Measurements from ENCODE around the gene CLEC2D.
"Not testable (repeated sequence)": the region's sequence is repeated elsewhere in the genome, so short reads cannot be mapped to it uniquely, and the experiment has no call there.

Gene CLEC2D

DNA sequence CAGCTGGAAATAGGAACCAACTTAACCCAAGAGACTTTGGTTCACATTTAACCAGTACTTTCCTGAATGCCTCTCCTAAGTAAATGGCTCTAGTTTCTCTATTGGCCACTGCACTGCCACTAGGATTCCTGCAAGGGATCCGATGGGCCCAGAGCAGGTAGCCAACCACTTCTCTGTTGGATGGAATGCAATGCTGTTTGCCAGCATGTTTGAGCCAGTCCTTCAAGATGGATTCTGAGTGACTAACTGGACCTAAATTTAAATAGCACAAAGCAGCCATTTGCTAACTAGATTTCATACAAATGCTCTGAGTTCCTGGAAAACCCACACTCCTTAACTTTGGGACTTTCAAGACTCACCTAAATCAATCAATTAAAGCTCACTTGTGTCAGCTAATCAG lies 9.5 kb upstream of the CLEC2D start:
- DNase-seq (ENCODE audit: low read depth), result no peak

- no peak for DNase-seq (ENCODE audit: low read depth)
Observed at GRCh38 chr12:9661720-9662119, 7.8 kb upstream of the CLEC2D start.

- no peak for DNase-seq (ENCODE audit: low read depth)
Observed at GRCh38 chr12:9662488-9662887, 7.0 kb upstream of the CLEC2D start.

DNA sequence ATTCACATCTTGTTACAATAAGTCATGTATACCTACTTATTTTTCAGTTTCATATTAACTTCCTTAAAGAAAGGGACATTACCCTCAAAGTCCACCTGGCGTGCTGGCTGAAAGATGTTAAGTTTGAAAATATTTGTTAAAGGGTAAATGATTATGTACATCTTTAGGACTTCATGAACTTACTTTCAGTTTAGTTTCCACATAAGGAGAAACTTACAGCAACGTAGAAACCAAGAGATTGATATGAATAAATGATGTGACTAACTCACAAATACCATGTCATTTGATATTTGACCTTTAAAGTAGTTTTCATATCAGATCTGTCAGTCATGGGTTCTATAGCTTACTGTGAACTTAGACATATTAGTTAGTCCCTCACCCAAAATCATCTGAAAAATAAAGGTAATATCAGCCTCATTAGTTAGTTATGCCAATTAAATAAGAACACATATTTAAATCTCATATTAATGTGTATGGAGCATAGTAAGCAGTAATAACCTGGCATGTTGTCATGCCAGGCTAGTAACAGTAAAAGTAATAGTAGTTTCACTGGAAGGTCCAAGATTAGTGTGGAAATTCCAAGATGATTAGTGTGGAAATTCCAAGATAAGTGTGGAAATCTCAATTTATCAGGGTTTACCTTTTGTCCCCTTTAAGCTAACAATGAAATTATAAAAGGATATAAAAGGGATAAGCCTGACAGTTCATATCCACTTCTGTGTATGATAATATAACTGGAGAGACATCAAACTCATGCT lies 1.9 kb upstream of the CLEC2D start:
- DNase-seq (ENCODE audit: low read depth), result no peak

DNA sequence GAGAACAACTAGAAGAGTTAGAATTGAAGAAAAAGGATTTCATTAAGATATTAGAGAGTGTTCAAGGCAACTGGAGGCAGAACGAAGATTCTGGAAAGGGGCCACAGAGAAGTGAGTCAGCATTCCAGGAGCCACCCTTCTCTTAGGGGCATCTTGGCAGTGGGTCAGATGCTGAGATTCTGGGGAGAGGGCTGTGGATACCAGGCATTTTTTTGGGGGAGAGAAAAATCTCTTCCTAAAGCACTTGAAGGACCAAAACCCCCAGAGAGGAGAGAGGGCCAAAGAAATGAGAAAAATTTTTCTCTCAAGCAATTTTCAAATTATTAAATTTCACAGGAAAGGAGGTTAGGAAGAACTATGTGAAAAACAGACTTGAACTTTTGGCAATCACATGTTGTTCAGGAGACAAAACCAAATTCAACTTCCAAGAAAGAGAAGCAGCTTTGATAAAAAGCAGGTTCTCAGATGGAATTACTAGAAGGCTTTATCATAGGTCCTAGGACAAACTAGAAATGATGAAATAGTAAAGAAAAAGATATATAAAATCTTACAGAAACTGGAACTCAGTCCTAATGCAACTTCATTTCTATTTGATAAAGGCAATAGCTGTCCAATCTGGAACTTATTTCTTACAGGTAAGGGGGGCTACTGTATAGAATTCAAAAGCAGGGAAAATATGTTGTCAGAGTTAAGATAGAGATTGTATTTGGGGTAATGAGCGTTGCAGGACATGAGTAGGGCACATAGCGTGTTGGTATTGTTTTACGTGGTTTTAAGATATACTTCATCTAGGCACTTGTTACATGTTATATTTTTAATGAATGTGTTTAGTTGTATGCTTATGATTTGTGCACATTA lies 1.1 kb upstream of the CLEC2D start:
- DNase-seq (ENCODE audit: low read depth), result no peak

DNA sequence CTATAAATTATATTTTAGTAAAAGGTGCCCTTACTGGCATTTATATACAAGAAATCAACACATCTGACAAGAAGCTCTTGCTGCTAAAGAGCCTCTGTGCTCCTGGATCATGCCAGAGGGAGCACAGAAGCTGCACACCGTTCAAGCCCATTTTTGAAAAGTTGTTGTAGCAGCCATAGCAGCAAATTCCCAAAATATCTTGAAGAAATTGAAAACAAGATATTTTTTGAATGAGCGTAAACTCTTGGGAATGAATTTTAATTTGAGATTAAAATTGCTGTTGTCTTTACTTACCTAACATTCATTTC lies 540 bp upstream of the CLEC2D start:
- no peak for DNase-seq (ENCODE audit: low read depth)

DNA sequence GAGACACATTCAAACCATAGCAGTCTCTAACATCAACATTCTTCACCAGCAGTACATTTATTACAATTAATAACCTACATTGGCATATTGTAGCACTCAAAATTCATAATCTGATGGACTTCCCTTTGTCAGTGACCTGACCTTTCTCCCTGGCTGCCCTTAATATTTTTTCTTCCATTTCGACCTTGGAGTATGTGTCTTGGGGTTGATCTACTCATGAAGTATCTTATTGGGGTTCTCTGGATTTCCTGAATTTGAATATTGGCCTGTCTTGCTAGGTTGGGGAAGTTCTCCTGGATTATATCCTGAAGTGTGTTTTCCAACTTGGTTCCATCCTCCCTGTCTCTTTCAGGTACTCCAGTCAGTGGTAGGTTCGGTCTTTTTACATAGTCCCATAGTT lies 2.8 kb downstream of the CLEC2D start:
- not testable (repeated sequence) for DNase-seq (ENCODE audit: low read depth)

DNA sequence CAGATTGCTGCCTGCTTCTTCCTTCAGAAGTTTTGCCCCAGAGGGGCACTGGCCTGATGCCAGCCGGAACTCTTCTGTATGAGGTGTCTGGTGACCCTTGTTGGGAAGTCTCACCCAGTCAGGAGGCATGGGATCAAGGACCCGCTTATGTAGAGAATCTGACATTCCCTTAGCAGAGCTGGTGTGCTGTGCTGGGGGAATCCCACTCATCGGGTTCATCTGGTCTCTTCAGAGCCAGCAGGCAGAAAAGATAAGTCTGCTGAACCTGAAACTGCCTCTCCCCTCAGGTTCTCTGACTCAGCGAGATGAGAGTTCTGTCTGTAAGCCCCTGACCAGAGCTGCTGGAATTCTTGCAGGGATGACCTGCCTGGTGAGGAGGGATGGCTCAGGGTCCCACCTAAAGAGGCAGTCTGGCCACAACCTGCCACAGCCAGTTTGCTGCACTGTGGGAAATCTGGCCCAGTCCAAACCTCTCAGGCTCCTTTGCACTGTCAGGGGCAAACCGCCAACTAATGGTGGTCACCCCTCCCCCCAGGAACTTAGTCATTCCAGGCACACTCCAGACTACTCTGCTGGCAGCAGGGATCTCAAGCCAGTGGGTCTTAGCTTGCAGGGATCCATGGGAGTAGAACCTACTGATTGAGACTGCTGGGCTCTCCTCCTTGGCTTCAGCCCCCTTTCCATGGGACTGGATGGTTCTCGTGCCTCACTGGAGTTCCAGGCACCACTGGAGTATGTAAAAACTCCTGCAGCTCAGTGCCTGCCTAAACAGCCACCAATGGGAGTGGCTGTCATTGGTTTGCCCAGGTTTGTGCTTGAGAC lies 4.1 kb downstream of the CLEC2D start:
- DNase-seq (ENCODE audit: low read depth), result no peak

DNA sequence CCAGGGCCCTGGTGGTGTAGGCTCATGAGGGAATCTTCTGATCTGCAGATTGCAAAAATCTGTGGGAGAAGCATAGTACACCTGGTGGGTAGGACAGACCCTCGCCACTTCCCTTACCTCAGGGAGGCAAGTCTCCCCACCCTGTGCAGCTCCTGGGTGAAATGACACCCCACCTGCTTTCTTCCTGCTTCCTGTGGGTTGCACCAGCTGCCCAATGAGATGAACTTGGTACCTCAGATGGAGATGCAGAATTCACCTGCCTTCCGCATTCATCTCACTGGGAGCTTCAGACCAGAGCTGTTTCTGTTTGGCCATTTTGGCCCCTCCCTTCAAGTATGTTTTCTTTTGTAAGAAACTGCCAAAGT lies 4.7 kb downstream of the CLEC2D start:
- DNase-seq (ENCODE audit: low read depth), result no peak

- not testable (repeated sequence) for DNase-seq (ENCODE audit: low read depth)
Observed at GRCh38 chr12:9682508-9682907, 13.0 kb downstream of the CLEC2D start.

DNA sequence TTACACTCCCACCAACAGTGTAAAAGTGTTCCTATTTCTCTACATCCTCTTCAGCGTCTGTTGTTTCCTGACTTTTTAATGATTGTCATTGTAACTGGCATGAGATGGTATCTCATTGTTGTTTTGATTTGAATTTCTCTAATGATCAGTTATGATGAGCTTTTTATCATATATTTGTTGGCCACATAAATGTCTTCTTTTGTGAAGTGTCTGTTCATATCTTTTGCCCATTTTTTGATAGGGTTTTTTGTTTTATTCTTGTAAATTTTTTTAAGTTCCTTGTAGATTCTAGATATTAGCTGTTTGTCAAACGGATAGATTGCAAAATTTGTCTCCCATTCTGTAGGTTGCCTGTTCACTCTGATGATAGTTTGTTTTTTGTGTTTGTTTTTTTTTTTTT lies 13.4 kb downstream of the CLEC2D start:
- DNase-seq (ENCODE audit: low read depth), result not testable (repeated sequence)

DNA sequence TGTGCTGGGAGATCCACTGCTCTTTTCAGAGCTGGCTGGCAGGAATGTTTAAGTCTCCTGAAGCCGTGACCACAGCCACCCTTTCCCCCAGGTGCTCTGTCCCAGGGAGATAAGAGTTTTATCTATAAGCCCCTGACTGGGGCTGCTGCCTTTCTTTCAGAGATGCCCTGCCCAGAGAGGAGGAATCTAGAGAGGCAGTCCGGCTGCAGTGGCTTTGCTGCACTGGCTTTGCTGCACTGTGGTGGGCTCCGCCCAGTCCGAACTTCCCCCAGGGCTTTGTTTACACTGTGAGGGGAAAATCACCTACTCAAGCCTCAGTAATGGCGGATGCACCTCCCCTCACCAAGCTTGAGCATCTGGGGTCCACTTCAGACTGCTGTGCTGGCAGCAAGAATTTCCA lies 15.9 kb downstream of the CLEC2D start:
- not testable (repeated sequence) for DNase-seq (ENCODE audit: low read depth)

- no peak for DNase-seq (ENCODE audit: low read depth)
Observed at GRCh38 chr12:9685915-9686314, 16.4 kb downstream of the CLEC2D start.

- DNase-seq (ENCODE audit: low read depth), result no peak
Observed at GRCh38 chr12:9687228-9687627, 17.7 kb downstream of the CLEC2D start.

GRCh38 chr12:9692909-9693308 lies 23.4 kb downstream of the CLEC2D start:
- DNase-seq (ENCODE audit: low read depth), result no peak

- DNase-seq (ENCODE audit: low read depth), result no peak
Observed at GRCh38 chr12:9694241-9694640, 24.7 kb downstream of the CLEC2D start.

- DNase-seq (ENCODE audit: low read depth), result not testable (repeated sequence)
Observed at GRCh38 chr12:9695150-9695549, 25.6 kb downstream of the CLEC2D start.

DNA sequence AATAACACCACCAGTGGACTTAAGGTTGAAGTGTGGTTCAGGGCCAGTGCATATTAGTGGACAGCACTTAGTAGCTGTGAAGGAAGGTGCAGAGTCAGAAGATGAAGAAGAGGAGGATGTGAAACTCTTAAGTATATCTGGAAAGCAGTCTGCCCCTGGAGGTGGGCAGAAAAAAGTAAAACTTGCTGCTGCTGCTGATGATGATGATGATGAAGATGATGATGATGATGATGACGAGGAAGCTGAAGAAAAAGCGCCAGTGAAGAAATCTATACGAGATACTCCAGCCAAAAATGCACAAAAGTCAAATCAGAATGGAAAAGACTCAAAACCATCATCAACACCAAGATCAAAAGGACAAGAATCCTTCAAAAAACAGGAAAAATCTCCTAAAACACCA lies 26.1 kb downstream of the CLEC2D start:
- not testable (repeated sequence) for DNase-seq (ENCODE audit: low read depth)

GRCh38 chr12:9697619-9698018 lies 28.1 kb downstream of the CLEC2D start:
- no peak for DNase-seq (ENCODE audit: low read depth)

DNA sequence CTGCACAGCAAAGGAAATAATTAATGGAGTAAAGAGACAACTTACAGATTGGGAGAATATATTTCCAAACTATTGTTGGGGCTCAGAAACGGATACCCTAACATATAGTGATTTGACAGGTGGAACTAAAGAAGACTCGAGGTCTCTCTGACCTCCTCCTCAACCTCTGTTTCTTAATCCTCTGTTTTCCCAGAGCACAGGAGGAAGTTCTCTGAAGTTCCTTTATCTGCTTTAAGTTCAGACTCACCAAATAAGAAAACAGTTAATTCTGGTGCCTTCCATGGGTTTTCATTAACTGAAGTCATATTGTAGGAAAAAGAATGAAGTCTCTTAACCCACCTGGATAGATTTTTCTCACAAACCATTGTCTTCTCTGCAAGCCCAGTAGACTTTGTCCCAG lies 29.2 kb downstream of the CLEC2D start:
- DNase-seq (ENCODE audit: low read depth), result no peak

GRCh38 chr12:9699269-9699897 lies 29.9 kb downstream of the CLEC2D start:
- no peak for DNase-seq (ENCODE audit: low read depth)

- DNase-seq (ENCODE audit: low read depth), result no peak
Observed at GRCh38 chr12:9699898-9700605, 30.5 kb downstream of the CLEC2D start.

Measured in activated T-cell treated with anti-CD3 and anti-CD28 coated beads for 1 hour (primary cell).